ENCODE results near the gene FAM219A.

Gene FAM219A

DNA sequence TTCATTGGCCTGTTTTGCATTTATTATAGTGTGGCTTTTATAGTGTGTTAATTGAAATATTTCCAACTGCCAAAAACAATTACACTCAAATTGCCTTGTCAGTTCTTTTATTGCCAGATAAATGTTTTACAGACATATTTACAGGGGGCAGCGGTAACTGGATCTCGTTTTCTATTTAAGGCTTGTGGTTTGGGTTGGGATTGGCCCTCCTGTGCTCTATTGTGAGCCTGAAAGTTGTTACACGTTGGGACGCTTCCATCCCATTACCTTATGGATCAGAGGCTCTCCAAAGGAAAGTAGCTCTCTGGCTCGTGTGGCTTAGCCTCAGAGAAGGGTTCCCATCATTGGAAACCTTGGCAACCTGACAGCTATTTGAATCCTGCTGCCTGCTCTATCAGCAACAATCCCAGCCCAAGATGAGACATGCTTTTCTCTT, 21.1 kb upstream of the FAM219A start:
- H3K36me3 ChIP-seq (ENCODE audit: control insufficient read depth, insufficient read depth, low read length), result no peaks in the 10 kb centered on the region
- no peaks in the 10 kb centered on the region for H3K9me3 ChIP-seq (ENCODE audit: control insufficient read depth, low read length)

DNA sequence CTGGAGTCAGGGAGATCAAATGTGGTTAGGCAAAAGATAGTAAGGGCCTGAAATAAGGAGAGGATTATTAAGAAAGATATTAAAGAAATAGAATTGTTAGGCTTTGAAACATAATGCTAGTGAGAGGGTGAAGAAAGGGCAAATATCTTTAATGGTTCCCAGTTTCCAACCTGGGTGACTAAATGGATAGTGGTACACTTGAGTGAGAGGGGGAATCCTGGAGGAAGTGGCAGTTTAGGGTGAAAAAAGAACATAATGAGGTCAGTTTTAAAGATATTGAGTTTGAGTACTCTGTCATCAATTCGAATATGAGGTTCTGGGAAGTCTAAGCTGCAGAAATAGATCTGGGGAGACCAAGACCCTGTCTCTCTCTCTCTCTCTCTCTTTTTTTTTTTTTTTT, 19.2 kb upstream of the FAM219A start:
- Histone ChIP-seq H3K36me3 (ENCODE audit: control insufficient read depth, insufficient read depth, low read length) (no peaks in the 10 kb centered on the region), H3K9me3 (ENCODE audit: control insufficient read depth, low read length) (no peaks in the 10 kb centered on the region), H3K9ac (ENCODE audit: low read length) (no peak overlapping the region), H3K4me1 (ENCODE audit: control insufficient read depth, insufficient read depth, low read length) (no peaks in the 10 kb centered on the region), H3K27me3 (ENCODE audit: control insufficient read depth, insufficient read depth, low read length) (no peaks in the 10 kb centered on the region), H3K4me3 (ENCODE audit: low read length) (no peak overlapping the region)

More for the DNA sequence above, 21.1 kb upstream of the FAM219A start:
- no peaks in the 10 kb centered on the region for H3K4me1 ChIP-seq (ENCODE audit: control insufficient read depth, insufficient read depth, low read length)
- no peak overlapping the region for H3K9ac ChIP-seq (ENCODE audit: low read length)
- no peaks in the 10 kb centered on the region for H3K27me3 ChIP-seq (ENCODE audit: control insufficient read depth, insufficient read depth, low read length)
- H3K4me3 ChIP-seq (ENCODE audit: low read length), result no peak overlapping the region

DNA sequence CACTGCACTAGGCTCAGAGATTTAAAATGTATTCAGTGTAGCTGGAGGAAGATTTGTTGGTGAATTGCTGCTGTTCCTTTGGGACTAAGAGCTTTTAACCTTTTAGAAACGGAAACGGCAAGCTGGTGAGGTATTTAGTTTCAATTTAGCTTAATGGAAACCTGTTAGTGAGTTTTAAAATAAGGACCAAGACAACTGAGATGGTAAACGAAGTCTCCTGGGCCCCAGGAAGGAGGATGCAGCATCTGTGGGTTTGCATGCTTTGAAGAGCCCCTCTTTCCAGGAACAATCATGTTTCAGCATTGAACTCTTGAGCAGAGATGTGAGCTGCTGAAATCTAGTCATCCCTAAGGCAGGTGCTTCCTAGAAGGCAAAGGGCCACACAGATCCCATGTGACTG, 16.7 kb upstream of the FAM219A start:
- no peaks in the 10 kb centered on the region for H3K27me3 ChIP-seq (ENCODE audit: control insufficient read depth, insufficient read depth, low read length)
- no peaks in the 10 kb centered on the region for H3K36me3 ChIP-seq (ENCODE audit: control insufficient read depth, insufficient read depth, low read length)
- no peaks in the 10 kb centered on the region for H3K4me1 ChIP-seq (ENCODE audit: control insufficient read depth, insufficient read depth, low read length)
- H3K4me3 ChIP-seq (ENCODE audit: low read length), result no peak overlapping the region
- no peaks in the 10 kb centered on the region for H3K9me3 ChIP-seq (ENCODE audit: control insufficient read depth, low read length)
- no peak overlapping the region for H3K9ac ChIP-seq (ENCODE audit: low read length)

DNA sequence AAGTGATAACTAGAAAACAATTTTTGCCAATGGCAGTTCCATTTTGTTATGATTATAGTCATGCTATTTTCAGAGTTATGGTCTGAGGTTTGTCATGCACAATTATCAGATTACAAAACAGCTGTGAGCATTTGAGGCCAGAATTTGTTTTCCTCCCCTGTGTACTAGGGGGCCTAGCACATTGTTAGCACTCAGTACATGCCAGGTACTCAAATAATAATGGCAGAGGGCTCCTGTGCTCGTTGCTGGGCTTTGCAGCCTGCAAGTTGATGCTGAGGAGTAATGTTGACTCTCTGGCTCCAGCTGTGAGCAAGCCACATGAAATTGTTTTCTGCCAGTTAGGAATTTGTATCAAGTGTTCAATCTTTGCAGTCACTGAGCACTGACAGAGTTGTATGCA, 7.1 kb upstream of the FAM219A start:
- peaks cover 4% of the 10 kb centered on the region for H3K27me3 ChIP-seq (ENCODE audit: control insufficient read depth, insufficient read depth, low read length)
- no peak overlapping the region for H3K4me3 ChIP-seq (ENCODE audit: low read length)
- H3K36me3 ChIP-seq (ENCODE audit: control insufficient read depth, insufficient read depth, low read length), result no peaks in the 10 kb centered on the region
- H3K4me1 ChIP-seq (ENCODE audit: control insufficient read depth, insufficient read depth, low read length), result no peaks in the 10 kb centered on the region
- no peak overlapping the region for H3K9ac ChIP-seq (ENCODE audit: low read length)
- no peaks in the 10 kb centered on the region for H3K9me3 ChIP-seq (ENCODE audit: control insufficient read depth, low read length)

DNA sequence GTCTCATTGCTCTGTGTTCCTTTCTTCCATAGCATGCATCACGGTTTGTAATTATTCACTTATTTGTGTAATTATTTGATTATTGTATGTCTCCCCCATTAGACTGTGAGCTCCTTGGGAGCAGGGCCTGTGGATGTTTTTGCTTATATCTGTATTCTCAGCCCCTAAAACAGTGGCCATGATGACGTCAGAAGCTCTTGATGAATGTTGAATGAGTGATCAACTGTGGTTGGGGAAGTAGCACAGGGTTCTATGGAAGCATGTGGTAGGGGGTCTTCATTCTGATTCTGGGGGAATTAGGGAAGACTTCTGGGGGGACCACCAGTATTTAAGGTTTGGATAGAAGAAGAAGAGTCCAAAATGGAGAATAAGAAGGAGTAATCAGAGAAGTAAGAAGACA, 6.2 kb upstream of the FAM219A start:
- Histone ChIP-seq H3K4me3 (ENCODE audit: low read length) (no peak overlapping the region), H3K36me3 (ENCODE audit: control insufficient read depth, insufficient read depth, low read length) (no peaks in the 10 kb centered on the region), H3K4me1 (ENCODE audit: control insufficient read depth, insufficient read depth, low read length) (no peaks in the 10 kb centered on the region), H3K9ac (ENCODE audit: low read length) (no peak overlapping the region), H3K9me3 (ENCODE audit: control insufficient read depth, low read length) (no peaks in the 10 kb centered on the region), H3K27me3 (ENCODE audit: control insufficient read depth, insufficient read depth, low read length) (peaks cover 8% of the 10 kb centered on the region)

DNA sequence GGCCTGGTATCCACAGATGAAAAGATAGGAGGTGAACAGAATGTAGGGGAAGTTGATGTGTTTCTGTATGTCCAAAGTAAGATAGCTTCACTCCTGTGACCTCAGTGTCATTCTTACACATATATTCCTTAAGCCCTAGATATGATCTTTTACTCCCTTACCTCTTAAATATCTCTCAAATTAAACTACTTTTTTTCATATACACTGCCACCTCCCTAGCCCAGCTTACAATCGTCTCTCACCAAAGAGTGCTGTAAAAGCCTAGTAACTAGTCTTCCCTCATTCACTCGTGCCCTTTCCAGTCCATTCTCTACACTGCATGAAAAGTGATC, 5.5 kb upstream of the FAM219A start:
- Histone ChIP-seq H3K9me3 (ENCODE audit: control insufficient read depth, low read length) (no peaks in the 10 kb centered on the region), H3K4me1 (ENCODE audit: control insufficient read depth, insufficient read depth, low read length) (peaks cover 2% of the 10 kb centered on the region), H3K27me3 (ENCODE audit: control insufficient read depth, insufficient read depth, low read length) (peaks cover 10% of the 10 kb centered on the region)

DNA sequence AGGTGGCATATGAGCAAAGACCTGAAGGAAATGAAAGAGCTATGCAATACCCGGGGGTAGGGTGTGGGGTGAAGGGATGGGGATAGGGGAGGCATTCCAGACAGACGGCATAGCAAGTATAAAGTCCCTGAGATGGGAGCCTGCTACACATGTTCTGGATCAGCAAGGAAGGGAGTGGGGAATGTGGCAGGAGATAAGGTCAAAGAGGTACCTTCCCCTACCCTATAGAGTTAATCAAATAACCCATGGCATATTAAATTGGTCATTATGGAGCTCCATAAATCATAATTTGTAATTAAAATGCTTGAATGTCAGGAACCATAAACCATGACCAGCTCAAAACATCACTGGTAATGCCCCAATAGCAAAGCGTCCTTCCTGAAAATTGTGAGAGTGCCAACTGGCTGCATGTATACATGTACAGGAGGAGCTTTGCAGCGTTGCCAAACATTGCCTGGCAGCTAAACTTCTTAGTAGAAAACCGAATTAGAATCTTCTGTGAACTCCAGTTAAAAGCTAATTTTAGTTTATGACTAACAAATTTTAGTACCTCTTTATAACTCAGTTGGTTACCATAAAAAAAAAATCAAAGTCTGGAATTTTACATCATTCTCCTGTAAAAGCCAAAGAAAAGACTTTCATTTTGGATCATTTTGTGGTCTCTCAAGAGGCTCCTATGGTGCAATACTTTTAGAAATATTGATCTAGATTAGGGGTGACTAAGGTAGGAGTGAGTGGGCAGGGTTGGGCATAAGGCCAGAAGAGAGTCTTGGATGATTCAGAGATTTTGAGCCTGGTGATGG, 4.9 kb upstream of the FAM219A start:
- H3K9me3 ChIP-seq (ENCODE audit: control insufficient read depth, low read length), result no peaks in the 10 kb centered on the region
- H3K4me1 ChIP-seq (ENCODE audit: control insufficient read depth, insufficient read depth, low read length), result peaks cover 6% of the 10 kb centered on the region
- H3K9ac ChIP-seq (ENCODE audit: low read length), result no peak overlapping the region
- no peaks in the 10 kb centered on the region for H3K36me3 ChIP-seq (ENCODE audit: control insufficient read depth, insufficient read depth, low read length)
- no peak overlapping the region for H3K4me3 ChIP-seq (ENCODE audit: low read length)
- H3K27me3 ChIP-seq (ENCODE audit: control insufficient read depth, insufficient read depth, low read length), result peaks cover 10% of the 10 kb centered on the region

More for the DNA sequence above, 5.5 kb upstream of the FAM219A start:
- Histone ChIP-seq H3K36me3 (ENCODE audit: control insufficient read depth, insufficient read depth, low read length) (no peaks in the 10 kb centered on the region), H3K9ac (ENCODE audit: low read length) (no peak overlapping the region), H3K4me3 (ENCODE audit: low read length) (no peak overlapping the region)

DNA sequence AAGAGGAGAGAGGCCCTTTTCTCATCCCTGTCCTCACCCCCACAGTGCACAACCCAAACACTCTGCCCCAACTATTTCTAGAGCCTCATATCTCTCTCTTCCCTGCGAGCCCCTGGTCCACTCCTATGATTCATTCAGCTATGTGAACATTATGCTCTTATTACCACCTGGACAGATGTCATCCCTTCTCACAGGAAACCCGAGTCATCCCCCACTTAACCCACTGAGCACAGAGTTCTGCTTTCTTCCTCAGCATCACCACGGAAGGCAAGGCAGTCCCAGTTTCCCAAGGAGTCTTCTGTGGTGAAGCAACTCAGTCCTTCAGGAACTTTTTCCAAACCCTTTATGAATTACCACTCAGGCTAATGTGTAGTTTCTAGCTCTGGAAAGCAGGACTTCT, 1.6 kb upstream of the FAM219A start:
- Histone ChIP-seq H3K27me3 (ENCODE audit: control insufficient read depth, insufficient read depth, low read length) (peaks cover 21% of the 10 kb centered on the region), H3K4me1 (ENCODE audit: control insufficient read depth, insufficient read depth, low read length) (peaks cover 23% of the 10 kb centered on the region)

DNA sequence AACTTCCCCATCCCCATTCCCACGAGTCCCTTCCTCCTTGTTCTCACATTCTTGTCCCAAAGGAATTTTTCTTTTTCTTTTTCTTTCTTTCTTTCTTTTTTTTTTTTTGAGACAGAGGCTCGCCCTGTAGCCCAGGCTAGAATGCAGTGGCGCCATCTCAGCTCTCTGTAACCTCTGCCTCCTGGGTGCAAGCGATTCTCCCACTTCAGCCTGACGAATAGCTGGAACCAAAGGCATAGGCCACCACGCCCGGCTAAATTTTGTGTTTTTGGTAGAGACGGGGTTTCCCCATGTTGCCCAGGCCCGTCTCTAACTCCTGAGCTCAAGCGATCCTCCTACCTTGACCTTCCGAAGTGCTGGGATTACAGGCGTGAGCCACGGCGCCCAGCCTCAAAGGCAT, 986 bp upstream of the FAM219A start:
- peaks cover 23% of the 10 kb centered on the region for H3K4me1 ChIP-seq (ENCODE audit: control insufficient read depth, insufficient read depth, low read length)
- no peaks in the 10 kb centered on the region for H3K9me3 ChIP-seq (ENCODE audit: control insufficient read depth, low read length)
- no peak overlapping the region for H3K4me3 ChIP-seq (ENCODE audit: low read length)
- H3K9ac ChIP-seq (ENCODE audit: low read length), result no peak overlapping the region
- H3K36me3 ChIP-seq (ENCODE audit: control insufficient read depth, insufficient read depth, low read length), result no peaks in the 10 kb centered on the region
- peaks cover 21% of the 10 kb centered on the region for H3K27me3 ChIP-seq (ENCODE audit: control insufficient read depth, insufficient read depth, low read length)

More for the DNA sequence above, 1.6 kb upstream of the FAM219A start:
- H3K4me3 ChIP-seq (ENCODE audit: low read length), result no peak overlapping the region
- H3K9ac ChIP-seq (ENCODE audit: low read length), result no peak overlapping the region
- no peaks in the 10 kb centered on the region for H3K36me3 ChIP-seq (ENCODE audit: control insufficient read depth, insufficient read depth, low read length)
- H3K9me3 ChIP-seq (ENCODE audit: control insufficient read depth, low read length), result no peaks in the 10 kb centered on the region

DNA sequence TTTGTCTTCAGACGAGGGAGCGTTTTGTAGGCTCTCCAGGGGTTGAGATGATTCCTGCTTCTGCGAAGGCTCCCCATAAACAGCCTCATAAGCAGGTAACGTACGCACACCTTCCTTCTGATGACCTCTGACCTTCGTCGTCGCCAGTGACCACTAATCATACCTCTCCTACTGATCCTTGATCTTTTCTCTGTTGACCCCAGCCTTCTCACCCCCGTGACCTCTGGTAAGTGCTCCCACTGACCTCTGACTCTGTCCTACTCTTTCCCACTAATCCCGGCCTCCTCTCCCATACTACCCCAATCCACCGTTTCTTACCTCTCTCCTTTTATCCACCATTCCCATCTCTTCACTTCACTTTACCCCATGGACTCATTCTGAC, 580 bp upstream of the FAM219A start:
- peaks cover 21% of the 10 kb centered on the region for H3K27me3 ChIP-seq (ENCODE audit: control insufficient read depth, insufficient read depth, low read length)
- no peak overlapping the region for H3K4me3 ChIP-seq (ENCODE audit: low read length)
- peaks cover 23% of the 10 kb centered on the region for H3K4me1 ChIP-seq (ENCODE audit: control insufficient read depth, insufficient read depth, low read length)
- no peaks in the 10 kb centered on the region for H3K9me3 ChIP-seq (ENCODE audit: control insufficient read depth, low read length)
- no peak overlapping the region for H3K9ac ChIP-seq (ENCODE audit: low read length)
- no peaks in the 10 kb centered on the region for H3K36me3 ChIP-seq (ENCODE audit: control insufficient read depth, insufficient read depth, low read length)

DNA sequence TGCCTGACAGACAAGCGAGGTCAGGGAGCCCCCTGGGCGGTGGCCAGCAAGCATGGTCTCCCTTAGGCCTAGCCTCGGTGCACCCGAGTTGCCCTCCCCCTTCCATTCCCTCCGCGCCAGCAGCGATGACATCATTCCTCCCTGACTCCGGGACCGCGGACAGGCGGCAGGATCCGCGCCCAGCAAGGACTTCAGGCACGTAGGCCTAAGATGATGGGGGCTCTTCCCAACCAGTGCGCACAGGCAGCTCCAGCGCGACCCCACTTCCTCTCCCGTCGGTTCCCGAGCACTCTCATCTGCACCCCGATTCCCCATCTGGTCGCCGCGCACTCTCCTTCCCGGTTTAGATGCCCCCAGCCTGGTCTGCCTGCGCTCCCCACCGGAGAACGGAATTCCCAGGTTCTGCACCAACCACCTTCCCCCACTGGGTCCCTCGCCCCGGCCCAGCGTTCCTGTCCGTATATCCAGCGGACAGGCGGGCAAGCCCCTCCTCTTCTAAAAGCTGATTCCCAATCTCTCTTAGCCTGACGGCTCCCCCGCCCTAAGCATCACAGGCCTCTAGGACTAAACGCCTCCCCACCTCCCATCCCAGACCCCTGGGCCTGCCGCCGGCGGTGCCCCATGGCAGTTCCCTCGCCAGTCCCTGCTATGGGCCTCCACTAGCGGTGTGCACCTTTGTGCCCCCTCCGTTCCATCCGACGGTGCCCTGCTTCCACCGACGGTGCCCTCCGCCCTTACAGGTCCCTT, 931 bp downstream of the FAM219A start:
- Histone ChIP-seq H3K4me3 (ENCODE audit: low read length) (peak overlapping the region; percentile 71), H3K4me1 (ENCODE audit: control insufficient read depth, insufficient read depth, low read length) (peaks cover 23% of the 10 kb centered on the region), H3K9me3 (ENCODE audit: control insufficient read depth, low read length) (no peaks in the 10 kb centered on the region), H3K9ac (ENCODE audit: low read length) (peak overlapping the region; percentile 72), H3K36me3 (ENCODE audit: control insufficient read depth, insufficient read depth, low read length) (no peaks in the 10 kb centered on the region), H3K27me3 (ENCODE audit: control insufficient read depth, insufficient read depth, low read length) (peaks cover 21% of the 10 kb centered on the region)

DNA sequence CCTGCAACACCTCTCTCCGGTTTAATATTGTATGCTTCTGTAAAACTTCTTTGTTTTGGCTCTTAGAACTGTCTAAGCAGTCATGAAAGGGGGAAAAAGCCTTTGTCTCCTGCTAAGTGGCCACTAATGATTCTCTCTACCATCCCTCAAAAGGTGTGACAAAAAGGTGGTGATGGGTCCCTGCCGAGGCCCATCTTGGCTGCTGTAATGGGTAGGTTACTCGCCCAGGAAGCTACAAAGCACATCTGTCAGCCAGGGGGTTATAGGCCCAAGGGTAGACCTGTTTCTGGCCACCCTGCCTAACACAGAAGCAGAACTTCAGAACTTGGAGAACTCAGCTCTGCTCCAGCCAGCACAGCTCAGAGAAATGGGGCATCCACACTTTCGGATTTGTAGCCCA, 1.6 kb downstream of the FAM219A start:
- Histone ChIP-seq H3K9ac (ENCODE audit: low read length) (peak overlapping the region; percentile 72), H3K4me1 (ENCODE audit: control insufficient read depth, insufficient read depth, low read length) (peaks cover 23% of the 10 kb centered on the region), H3K4me3 (ENCODE audit: low read length) (no peak overlapping the region)

More for the DNA sequence above, 1.6 kb downstream of the FAM219A start:
- Histone ChIP-seq H3K36me3 (ENCODE audit: control insufficient read depth, insufficient read depth, low read length) (no peaks in the 10 kb centered on the region), H3K9me3 (ENCODE audit: control insufficient read depth, low read length) (no peaks in the 10 kb centered on the region), H3K27me3 (ENCODE audit: control insufficient read depth, insufficient read depth, low read length) (peaks cover 19% of the 10 kb centered on the region)
